Camera-type eye (tissue), 1 donor: ENCODE data around the gene FSHB. TPM values are rescaled to one million over a fixed set of nuclear protein-coding genes. Genes with fewer than 3 reads are reported as not detected.

Experiments used
- total RNA-seq: library from RNA; depleted of rRNA; stranded (reverse); fragments of >200 nt; gene quantifications from one replicate; pipeline ENCODE4 v1.2.3, GENCODE V29; 2014

Gene FSHB
- not detected for total RNA-seq

GRCh38 chr11:30230714-30231113, at the start of gene FSHB:
FSHB (plus strand) TSS chr11:30231014; CDS start chr11:30231903, 889 bp downstream.

Other genes with a start within 250 kb of the FSHB start
- 6.5 TPM for gene KCNA4, start 214.0 kb upstream of the FSHB start, total RNA-seq
- 129 TPM for gene ARL14EP, start 92.1 kb downstream of the FSHB start, total RNA-seq